Choroid plexus epithelial cell (primary cell): ENCODE results near the gene LINGO1.

Experiments
- DNase-seq: peaks from one replicate; pipeline ENCODE4 v3.0.0-alpha.2; 2010; ENCODE audit warnings: low read depth
- H3K4me3 ChIP-seq: 2 replicates; pipeline ENCODE4 v1.5.1; 2011; ENCODE audit warnings: low read depth, mild to moderate bottlenecking, control low read depth, low read length, moderate library complexity
- TF ChIP-seq, protein P1 (sequence below): conservative IDR thresholded peaks from 2 replicates; pipeline ENCODE4 v1.5.1; 2011; ENCODE audit warnings: low read depth, mild to moderate bottlenecking, control low read depth, inconsistent platforms, low read length, moderate library complexity

LINGO1 gene

DNA sequence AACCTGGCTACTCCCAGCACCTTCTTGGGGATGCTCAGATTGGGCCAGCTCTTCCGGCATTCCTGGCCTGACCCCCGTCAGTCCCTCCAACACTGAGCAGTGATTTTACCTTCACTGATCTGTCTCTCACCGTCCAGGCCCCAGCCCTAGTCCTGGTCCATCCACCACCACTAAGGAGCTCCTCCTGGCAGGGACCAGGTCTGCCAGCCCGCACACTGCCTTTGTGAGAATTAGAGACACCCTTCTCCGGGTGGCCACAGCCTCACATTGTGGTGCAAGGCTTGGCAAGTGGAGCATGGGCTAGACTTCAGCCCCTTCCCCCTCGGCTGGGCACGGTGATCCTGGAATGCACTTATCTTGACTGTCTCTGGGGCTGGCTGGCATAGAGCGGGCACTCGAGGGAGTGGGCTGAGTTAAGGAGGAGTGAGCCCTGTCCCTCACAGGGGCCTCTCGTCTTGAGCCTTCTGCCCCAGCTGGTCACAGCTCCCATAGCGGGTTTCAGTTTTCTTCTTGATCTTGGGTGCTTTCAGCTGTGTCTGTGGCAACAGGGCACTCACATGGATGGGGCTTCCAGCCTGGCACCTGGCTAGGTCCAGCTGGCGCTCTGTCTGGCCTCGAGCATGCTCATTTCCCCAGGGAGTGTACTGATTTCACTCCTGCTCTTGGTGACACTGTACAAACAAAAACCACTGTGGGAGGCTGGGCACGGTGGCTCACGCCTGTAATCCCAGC lies 53.9 kb downstream of the LINGO1 start:
- no peak for DNase-seq
- H3K4me3 ChIP-seq: no peak overlapping the region
- TF ChIP-seq, protein P1, sequence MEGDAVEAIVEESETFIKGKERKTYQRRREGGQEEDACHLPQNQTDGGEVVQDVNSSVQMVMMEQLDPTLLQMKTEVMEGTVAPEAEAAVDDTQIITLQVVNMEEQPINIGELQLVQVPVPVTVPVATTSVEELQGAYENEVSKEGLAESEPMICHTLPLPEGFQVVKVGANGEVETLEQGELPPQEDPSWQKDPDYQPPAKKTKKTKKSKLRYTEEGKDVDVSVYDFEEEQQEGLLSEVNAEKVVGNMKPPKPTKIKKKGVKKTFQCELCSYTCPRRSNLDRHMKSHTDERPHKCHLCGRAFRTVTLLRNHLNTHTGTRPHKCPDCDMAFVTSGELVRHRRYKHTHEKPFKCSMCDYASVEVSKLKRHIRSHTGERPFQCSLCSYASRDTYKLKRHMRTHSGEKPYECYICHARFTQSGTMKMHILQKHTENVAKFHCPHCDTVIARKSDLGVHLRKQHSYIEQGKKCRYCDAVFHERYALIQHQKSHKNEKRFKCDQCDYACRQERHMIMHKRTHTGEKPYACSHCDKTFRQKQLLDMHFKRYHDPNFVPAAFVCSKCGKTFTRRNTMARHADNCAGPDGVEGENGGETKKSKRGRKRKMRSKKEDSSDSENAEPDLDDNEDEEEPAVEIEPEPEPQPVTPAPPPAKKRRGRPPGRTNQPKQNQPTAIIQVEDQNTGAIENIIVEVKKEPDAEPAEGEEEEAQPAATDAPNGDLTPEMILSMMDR: no peak

DNA sequence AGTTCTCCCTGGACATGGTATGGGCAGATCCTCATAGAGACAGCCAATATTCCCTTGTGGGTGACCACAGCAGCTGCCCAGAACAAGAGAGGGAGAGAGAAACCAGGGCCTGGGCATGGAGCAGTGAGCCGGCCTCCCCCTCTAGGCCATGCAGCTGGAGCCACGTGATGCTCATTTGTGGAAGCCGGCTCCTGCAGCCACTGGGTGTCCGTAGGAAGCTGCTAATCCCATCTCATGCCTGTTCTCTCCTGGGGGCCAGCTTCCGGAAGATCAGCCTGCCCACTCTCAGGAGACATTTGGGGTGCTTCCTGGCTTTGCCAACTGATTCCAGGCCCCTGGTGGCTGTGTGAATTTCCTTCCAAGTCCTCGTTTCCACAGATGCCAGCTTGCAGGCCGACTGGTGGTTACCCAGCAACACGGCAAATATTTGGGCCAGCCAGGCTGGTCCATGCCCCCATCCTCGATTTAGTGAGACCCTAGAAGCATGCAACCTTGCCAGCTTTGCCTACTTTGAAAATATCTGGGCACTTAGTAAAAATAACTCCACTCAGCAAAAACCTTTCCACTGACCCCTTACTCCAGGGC lies 55.3 kb downstream of the LINGO1 start:
- TF ChIP-seq, protein P1: no peak
- no peak overlapping the region for H3K4me3 ChIP-seq
- no peak for DNase-seq

DNA sequence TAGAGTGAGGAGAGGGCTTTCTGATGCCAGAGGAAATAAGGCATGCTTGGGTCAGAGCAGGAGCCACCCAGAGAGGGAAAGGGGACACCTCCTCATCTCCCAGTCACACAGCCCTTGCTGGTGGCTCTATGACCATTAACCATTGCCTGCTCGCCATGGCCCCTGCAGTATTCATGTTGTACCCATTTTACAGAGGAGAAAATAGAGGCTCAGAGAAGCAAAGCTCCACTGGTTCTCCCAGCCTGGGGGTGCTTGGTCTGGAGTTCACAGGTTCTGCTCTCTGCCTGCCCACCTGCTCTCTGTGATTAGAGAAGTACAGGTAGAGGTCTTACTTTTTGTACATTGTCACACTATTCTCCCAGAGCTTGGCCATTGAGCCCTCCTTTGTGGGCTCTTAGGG lies 56.2 kb downstream of the LINGO1 start:
- TF ChIP-seq, protein P1: no peak
- DNase-seq: no peak

DNA sequence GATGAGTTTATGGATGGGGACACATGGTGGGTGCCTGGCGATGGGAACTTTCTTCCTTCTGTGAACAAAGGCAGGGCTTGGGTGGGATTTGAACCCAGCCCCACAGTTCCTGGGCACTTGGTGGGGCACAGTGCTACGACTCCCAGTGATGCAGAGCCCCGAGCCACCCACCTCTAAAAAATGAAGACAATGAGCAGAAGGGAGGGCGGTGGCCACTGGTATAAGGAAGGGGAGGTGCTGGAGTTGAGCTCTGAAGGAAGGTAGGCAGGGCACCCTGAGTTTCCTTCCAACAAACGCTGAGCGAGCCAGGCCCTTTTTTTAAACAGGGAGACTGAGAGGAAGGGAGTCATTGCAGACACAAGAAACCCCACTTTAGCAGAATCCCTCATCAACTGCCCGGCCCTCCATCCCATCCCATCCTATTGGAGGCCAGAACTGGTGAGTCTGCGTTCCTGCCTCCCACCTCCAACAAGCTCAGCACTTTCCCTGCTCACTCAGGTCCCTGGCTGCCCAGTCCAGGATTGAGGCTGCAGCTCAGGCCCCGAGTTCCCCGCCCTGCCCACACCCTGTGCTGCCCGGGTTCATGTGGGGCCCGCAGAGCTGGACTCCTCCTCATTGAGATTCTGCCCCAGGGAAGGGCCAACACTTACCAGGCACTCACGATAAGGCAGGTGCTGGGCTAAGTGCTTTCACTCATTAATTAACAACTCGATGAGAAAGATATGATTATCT lies 57.3 kb downstream of the LINGO1 start:
- DNase-seq: no peak
- TF ChIP-seq, protein P1: no peak
- no peak overlapping the region for H3K4me3 ChIP-seq

More for the DNA sequence above, 56.2 kb downstream of the LINGO1 start:
- no peak overlapping the region for H3K4me3 ChIP-seq

DNA sequence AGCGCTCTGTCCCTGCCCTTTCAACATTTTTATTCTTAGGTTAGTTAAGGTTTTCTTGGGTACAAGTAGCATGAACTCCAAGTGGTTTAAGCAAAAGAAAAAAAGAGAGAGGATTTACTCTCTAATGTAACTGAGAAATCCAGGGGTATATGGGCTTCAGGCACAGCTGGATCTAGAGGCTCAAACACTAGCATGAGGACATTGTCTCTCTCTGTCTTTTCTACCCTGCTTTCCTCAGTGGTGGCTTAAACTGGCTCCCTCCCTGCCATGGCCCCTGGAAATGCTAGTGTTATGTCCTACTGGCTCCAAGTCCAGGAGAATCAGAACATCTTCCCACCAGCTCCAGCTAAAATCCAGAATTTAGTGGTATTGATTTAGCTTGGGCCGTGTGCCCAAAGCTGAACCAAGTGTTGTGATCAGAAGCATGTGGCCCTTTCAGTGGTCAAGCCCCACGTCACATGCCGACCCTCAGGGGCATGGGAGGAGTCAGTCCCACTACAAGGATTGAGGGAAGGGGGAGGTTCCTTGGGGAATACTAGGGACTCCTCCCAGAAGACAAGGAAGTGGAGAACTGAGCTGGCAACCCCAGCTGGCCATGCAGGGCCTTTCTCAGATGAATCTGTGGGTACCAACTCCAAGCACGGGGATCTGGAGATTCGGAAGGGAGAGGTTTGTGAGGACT lies 58.0 kb downstream of the LINGO1 start:
- DNase-seq: no peak
- TF ChIP-seq, protein P1: no peak
- no peak overlapping the region for H3K4me3 ChIP-seq

DNA sequence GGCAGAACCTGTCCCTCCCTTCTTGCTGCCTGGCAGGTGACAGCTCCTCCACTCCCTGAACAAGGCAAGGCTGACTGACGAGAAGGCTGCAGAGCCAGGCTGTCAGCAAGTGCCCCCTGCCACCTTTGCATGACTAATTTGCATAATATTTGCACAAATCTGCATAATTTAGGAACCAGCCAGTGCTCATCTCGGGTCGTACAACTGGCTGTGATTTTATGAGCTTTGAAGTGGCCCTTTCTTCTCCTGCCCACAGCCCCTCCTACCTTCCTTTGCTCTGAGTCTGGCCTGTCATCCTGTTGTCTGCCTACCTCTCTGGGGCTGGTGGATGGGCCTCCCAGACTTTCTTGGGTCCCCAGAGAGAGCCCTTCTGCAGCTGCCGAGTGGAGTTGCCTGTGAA lies 58.9 kb downstream of the LINGO1 start:
- DNase-seq: no peak
- TF ChIP-seq, protein P1: no peak
- no peak overlapping the region for H3K4me3 ChIP-seq
